Cardiac muscle cell (in vitro differentiated cells and primary cell): ENCODE results near the gene IBA57. TPM values are rescaled to one million over a fixed set of nuclear protein-coding genes. Genes with fewer than 3 reads are reported as not detected.

ENCODE experiments used
- DNase-seq, 2 donors: peaks; one replicate each; pipeline versions ENCODE4 v3.0.0 to v3.0.0-alpha.2; 2010 to 2017; ENCODE audit warnings: low read depth in 1 of 2, low spot score in 1 of 2
- H3K27ac ChIP-seq: fragments of 200-600 bp; sonication (generic); 2 replicates; pipeline ENCODE4 v1.5.1; 2016
- H3K27me3 ChIP-seq: fragments of 200-600 bp; sonication (generic); 2 replicates; pipeline ENCODE4 v1.6.0; 2016; ENCODE audit warnings: control low read depth
- H3K36me3 ChIP-seq: fragments of 200-600 bp; sonication (generic); 2 replicates; pipeline ENCODE4 v1.5.1; 2016; ENCODE audit warnings: control low read depth
- H3K4me1 ChIP-seq: fragments of 200-600 bp; sonication (generic); 2 replicates; pipeline ENCODE4 v1.8.1; 2017; ENCODE audit warnings: low read depth, mild to moderate bottlenecking, mixed run types
- H3K4me3 ChIP-seq: fragments of 200-600 bp; sonication (generic); 2 replicates; pipeline ENCODE4 v1.5.1; 2016; ENCODE audit warnings: mild to moderate bottlenecking
- H3K9me3 ChIP-seq: fragments of 200-600 bp; sonication (generic); 2 replicates; pipeline ENCODE4 v1.5.1; 2017; ENCODE audit warnings: low read depth, mild to moderate bottlenecking, control low read depth
- polyA plus RNA-seq: library from polyadenylated mRNA; unstranded; fragments of >200 nt; fragmentation: Nextera tagmentation; extraction: Ambion mirVana; gene quantifications from 2 replicates; pipeline ENCODE4 v1.2.1, GENCODE V29; 2016
- total RNA-seq: library from RNA; depleted of rRNA; stranded (reverse); fragments of >200 nt; gene quantifications from 2 replicates; pipeline ENCODE4 v1.2.3, GENCODE V29; 2016
- TF ChIP-seq, protein P1 (sequence below): IDR thresholded peaks from 2 replicates; pipeline ENCODE4 v1.5.1; 2012; ENCODE audit warnings: low read depth, mild to moderate bottlenecking, low read length

Gene IBA57
- total and polyA plus RNA-seq, 2 experiments from 2014 or later: 5.1 to 6.4 TPM

DNA sequence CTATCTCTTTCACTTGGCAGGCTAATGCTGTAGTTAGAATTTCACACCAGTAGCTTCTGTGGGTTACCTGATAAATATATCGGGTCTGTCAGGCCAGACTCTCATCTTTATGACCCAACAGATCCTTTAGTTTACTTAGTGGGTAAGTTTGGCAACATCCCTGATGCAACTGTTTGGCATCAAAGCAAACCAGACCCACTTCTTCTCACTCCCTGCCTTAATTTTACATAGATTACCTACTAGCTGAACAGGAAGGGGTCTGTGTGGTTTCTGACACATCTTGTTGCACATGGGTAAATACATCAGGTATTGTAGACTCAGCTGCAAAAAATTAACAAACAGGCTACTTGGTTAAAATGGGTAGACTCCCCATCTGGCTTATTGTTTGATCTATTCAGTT is 28.7 kb upstream of the IBA57 start:
- TF ChIP-seq, protein P1, sequence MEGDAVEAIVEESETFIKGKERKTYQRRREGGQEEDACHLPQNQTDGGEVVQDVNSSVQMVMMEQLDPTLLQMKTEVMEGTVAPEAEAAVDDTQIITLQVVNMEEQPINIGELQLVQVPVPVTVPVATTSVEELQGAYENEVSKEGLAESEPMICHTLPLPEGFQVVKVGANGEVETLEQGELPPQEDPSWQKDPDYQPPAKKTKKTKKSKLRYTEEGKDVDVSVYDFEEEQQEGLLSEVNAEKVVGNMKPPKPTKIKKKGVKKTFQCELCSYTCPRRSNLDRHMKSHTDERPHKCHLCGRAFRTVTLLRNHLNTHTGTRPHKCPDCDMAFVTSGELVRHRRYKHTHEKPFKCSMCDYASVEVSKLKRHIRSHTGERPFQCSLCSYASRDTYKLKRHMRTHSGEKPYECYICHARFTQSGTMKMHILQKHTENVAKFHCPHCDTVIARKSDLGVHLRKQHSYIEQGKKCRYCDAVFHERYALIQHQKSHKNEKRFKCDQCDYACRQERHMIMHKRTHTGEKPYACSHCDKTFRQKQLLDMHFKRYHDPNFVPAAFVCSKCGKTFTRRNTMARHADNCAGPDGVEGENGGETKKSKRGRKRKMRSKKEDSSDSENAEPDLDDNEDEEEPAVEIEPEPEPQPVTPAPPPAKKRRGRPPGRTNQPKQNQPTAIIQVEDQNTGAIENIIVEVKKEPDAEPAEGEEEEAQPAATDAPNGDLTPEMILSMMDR: no peak
- Histone ChIP-seq H3K9me3 (no peaks in the 10 kb centered on the region), H3K36me3 (no peaks in the 10 kb centered on the region), H3K27ac (no peak overlapping the region), H3K4me1 (peaks cover 10% of the 10 kb centered on the region), H3K27me3 (peaks cover 57% of the 10 kb centered on the region), H3K4me3 (no peak overlapping the region)
- no peak for DNase-seq

DNA sequence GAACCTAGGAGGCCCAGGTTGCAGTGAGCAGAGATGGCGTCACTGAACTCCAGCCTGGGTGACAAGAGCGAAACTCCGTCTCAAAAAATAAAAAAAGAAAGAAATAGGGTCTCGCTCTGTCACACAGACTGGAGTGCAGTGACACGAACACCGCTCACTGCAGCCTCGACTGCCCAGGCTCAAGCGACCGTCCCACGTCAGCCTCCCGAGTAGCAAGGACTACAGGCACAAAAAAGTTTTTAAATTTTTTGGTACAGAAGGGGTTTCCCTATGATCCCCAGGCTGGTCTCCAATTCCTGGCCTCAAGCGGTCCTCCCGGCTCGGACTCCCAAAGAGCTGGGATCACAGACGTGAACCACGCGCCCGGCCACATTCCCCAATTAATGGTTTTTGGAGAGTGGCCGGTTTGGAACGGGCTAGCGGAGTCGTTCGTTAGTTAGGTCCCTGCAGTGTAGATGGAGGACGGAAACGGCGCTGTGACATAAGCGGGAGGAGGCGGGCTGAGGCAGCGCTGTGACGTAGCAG is 26.1 kb upstream of the IBA57 start:
- peaks cover 39% of the 10 kb centered on the region for H3K27me3 ChIP-seq
- DNase-seq: no peak
- H3K9me3 ChIP-seq: no peaks in the 10 kb centered on the region
- H3K36me3 ChIP-seq: no peaks in the 10 kb centered on the region
- H3K4me1 ChIP-seq: peaks cover 10% of the 10 kb centered on the region
- TF ChIP-seq, protein P1: peak; percentile 5
- H3K27ac ChIP-seq: peak overlapping the region; percentile 55
- peak overlapping the region; percentile 49 for H3K4me3 ChIP-seq

DNA sequence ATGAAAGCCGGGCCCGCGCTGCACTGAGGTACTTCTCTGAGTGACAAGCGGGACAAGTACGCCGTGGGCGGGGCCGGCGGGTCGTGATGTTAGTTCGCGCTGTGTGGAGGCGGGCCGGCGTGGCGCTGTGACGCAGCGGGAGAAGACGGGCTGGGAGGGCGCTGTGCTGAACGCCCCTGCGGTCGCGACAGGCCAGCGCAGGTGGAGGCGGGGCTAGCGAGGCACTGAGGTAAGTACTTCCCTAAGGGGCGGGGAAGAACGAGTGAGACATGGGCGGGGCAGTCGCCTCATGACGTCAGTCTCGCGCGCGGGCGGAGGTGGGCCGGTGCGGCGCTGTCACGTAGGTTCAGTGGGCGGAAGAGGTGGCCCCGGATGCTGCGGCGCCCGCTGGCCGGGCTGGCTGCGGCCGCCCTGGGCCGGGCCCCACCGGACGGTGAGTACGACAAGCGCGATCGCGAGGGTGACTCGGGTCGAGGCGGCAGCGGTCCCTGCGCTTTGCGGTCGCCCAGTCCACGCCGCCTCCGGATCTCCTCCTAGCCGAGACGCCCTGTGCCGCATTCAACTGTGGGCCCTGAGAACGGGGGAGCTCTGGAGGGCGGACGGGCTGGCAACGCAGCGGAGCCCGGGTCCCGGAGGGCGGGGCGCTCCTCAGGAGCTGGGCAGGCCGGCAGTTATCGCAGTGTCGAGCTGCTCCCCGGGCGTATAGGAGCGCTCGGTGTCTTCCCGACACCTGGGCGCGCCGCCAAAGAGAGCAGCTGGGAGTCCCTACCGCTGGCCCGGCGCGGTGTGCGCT is 25.5 kb upstream of the IBA57 start, which contains the start of gene GUK1:
Gene GUK1 (plus strand): TSS at position 349 of the 793 bp plus-strand sequence. CDS start 24 bp downstream, at position 373.
- Histone ChIP-seq H3K4me1 (peaks cover 10% of the 10 kb centered on the region), H3K27me3 (peaks cover 32% of the 10 kb centered on the region), H3K4me3 (peak within 1 kb of the TSS; percentile 49), H3K9me3 (no peaks in the 10 kb centered on the region), H3K36me3 (no peaks in the 10 kb centered on the region), H3K27ac (peak within 1 kb of the TSS; percentile 82)
- peak; percentile 100 for DNase-seq
- TF ChIP-seq, protein P1: no peak

GRCh38 chr1:228140724-228141225 is 24.8 kb upstream of the IBA57 start:
- Histone ChIP-seq H3K27ac (peak overlapping the region; percentile 82), H3K27me3 (peaks cover 26% of the 10 kb centered on the region), H3K4me1 (peaks cover 10% of the 10 kb centered on the region), H3K4me3 (peak overlapping the region; percentile 49), H3K36me3 (no peaks in the 10 kb centered on the region), H3K9me3 (no peaks in the 10 kb centered on the region)
- TF ChIP-seq, protein P1: no peak
- DNase-seq: peak in 1 of 2 donors; percentile 6

GRCh38 chr1:228141226-228142044 is 24.2 kb upstream of the IBA57 start:
- peak in 1 of 2 donors; percentile 96 for DNase-seq
- H3K9me3 ChIP-seq: no peaks in the 10 kb centered on the region
- TF ChIP-seq, protein P1: no peak
- H3K27ac ChIP-seq: no peak overlapping the region
- peaks cover 19% of the 10 kb centered on the region for H3K27me3 ChIP-seq
- H3K4me1 ChIP-seq: peaks cover 10% of the 10 kb centered on the region
- H3K4me3 ChIP-seq: peak overlapping the region; percentile 49
- H3K36me3 ChIP-seq: no peaks in the 10 kb centered on the region
